H9 (cell line): ENCODE data around the gene RGS8. TPM values are rescaled to one million over a fixed set of nuclear protein-coding genes. Genes with fewer than 3 reads are reported as not detected.

ENCODE experiments used
- DNase-seq: peaks from one replicate; pipeline ENCODE4 v3.0.0-alpha.2; 2017
- H2AFZ ChIP-seq: one replicate; pipeline ENCODE4 v1.6.1; 2013; ENCODE audit warnings: mild to moderate bottlenecking, low read length, control low read depth, moderate library complexity
- H2AK5ac ChIP-seq: 2 replicates; pipeline ENCODE4 v1.6.1; 2013; ENCODE audit warnings: low read length, control low read depth, mixed read lengths; ENCODE audit not compliant: insufficient read length
- H2BK120ac ChIP-seq: one replicate; pipeline ENCODE4 v1.6.1; 2013; ENCODE audit warnings: low read depth, mild to moderate bottlenecking, low read length, control low read depth, inconsistent platforms; ENCODE audit not compliant: poor library complexity, severe bottlenecking
- H2BK12ac ChIP-seq: 2 replicates; pipeline ENCODE4 v1.6.1; 2013; ENCODE audit warnings: low read length, control low read depth, mixed read lengths, low read depth; ENCODE audit not compliant: insufficient read length
- H2BK15ac ChIP-seq: 2 replicates; pipeline ENCODE4 v1.6.1; 2013; ENCODE audit warnings: low read depth, low read length, control low read depth
- H2BK20ac ChIP-seq: one replicate; pipeline ENCODE4 v1.6.1; 2013; ENCODE audit warnings: low read depth, mild to moderate bottlenecking, low read length, control low read depth, inconsistent platforms; ENCODE audit not compliant: poor library complexity, severe bottlenecking
- H2BK5ac ChIP-seq: 2 replicates; pipeline ENCODE4 v1.6.1; 2013; ENCODE audit warnings: low read length, control low read depth, mixed read lengths; ENCODE audit not compliant: insufficient read length
- H3K14ac ChIP-seq: 2 replicates; pipeline ENCODE4 v1.6.1; 2013; ENCODE audit warnings: low read length, control low read depth; ENCODE audit not compliant: insufficient read depth
- H3K18ac ChIP-seq: 2 replicates; pipeline ENCODE4 v1.6.1; 2013; ENCODE audit warnings: low read depth, mild to moderate bottlenecking, mixed read lengths, low read length, control low read depth; ENCODE audit not compliant: insufficient read length
- H3K23ac ChIP-seq: 2 replicates; pipeline ENCODE4 v1.6.1; 2013; ENCODE audit warnings: low read length, control low read depth, mixed read lengths, low read depth; ENCODE audit not compliant: insufficient read length
- H3K23me2 ChIP-seq: 2 replicates; pipeline ENCODE4 v1.6.1; 2013; ENCODE audit warnings: low read depth, mild to moderate bottlenecking, mixed read lengths, low read length, control low read depth; ENCODE audit not compliant: insufficient read length, poor library complexity, severe bottlenecking
- H3K27ac ChIP-seq: 2 replicates; pipeline ENCODE4 v1.5.1; 2013; ENCODE audit warnings: low read length, control low read depth, mixed read lengths, low read depth; ENCODE audit not compliant: insufficient read length
- H3K27me3 ChIP-seq: 2 replicates; pipeline ENCODE4 v1.6.1; 2013; ENCODE audit warnings: low read length, control low read depth, inconsistent platforms; ENCODE audit not compliant: insufficient read depth
- H3K4ac ChIP-seq: 2 replicates; pipeline ENCODE4 v1.6.1; 2013; ENCODE audit warnings: low read depth, mild to moderate bottlenecking, control low read depth, inconsistent platforms, low read length, moderate library complexity
- H3K4me1 ChIP-seq: 2 replicates; pipeline ENCODE4 v1.6.1; 2013; ENCODE audit warnings: low read length, control low read depth, inconsistent platforms; ENCODE audit not compliant: insufficient read depth
- H3K4me2 ChIP-seq: 2 replicates; pipeline ENCODE4 v1.6.1; 2013; ENCODE audit warnings: low read length, control low read depth, mixed read lengths; ENCODE audit not compliant: insufficient read length, insufficient read depth
- H3K56ac ChIP-seq: 2 replicates; pipeline ENCODE4 v1.6.1; 2013; ENCODE audit warnings: low read depth, mild to moderate bottlenecking, mixed read lengths, low read length, control low read depth; ENCODE audit not compliant: insufficient read length
- H3K79me1 ChIP-seq: 2 replicates; pipeline ENCODE4 v1.6.1; 2013; ENCODE audit warnings: low read depth, mild to moderate bottlenecking, moderate library complexity, low read length, control low read depth, inconsistent platforms; ENCODE audit not compliant: insufficient read depth, poor library complexity, severe bottlenecking
- H3K79me2 ChIP-seq: 2 replicates; pipeline ENCODE4 v1.6.1; 2013; ENCODE audit warnings: low read length, control low read depth, inconsistent platforms; ENCODE audit not compliant: insufficient read depth
- H3K9ac ChIP-seq: 2 replicates; pipeline ENCODE4 v1.6.1; 2013; ENCODE audit warnings: low read length, control low read depth, mixed read lengths; ENCODE audit not compliant: insufficient read length; ENCODE audit errors: extremely low read depth
- H3K9me3 ChIP-seq: one replicate; pipeline ENCODE4 v1.6.1; 2013; ENCODE audit warnings: low read depth, low read length, inconsistent platforms; ENCODE audit not compliant: control insufficient read depth
- H3T11ph ChIP-seq: one replicate; pipeline ENCODE4 v1.6.1; 2013; ENCODE audit warnings: mild to moderate bottlenecking, low read length, control low read depth, inconsistent platforms
- H4K20me1 ChIP-seq: one replicate; pipeline ENCODE4 v1.6.1; 2013; ENCODE audit not compliant: control insufficient read depth, insufficient read length, insufficient read depth
- H4K5ac ChIP-seq: 2 replicates; pipeline ENCODE4 v1.6.1; 2013; ENCODE audit warnings: low read depth, mild to moderate bottlenecking, mixed read lengths, low read length, control low read depth; ENCODE audit not compliant: insufficient read length
- H4K8ac ChIP-seq: replicated peaks from 2 replicates; pipeline ENCODE4 v1.6.1; 2013; ENCODE audit warnings: low read length, control low read depth, mixed read lengths, low read depth; ENCODE audit not compliant: insufficient read length
- H4K91ac ChIP-seq: 2 replicates; pipeline ENCODE4 v1.6.1; 2013; ENCODE audit warnings: low read depth, mild to moderate bottlenecking, moderate library complexity, mixed read lengths, low read length, control low read depth; ENCODE audit not compliant: insufficient read length
- H3K27ac Mint-ChIP-seq, 3 experiments: 2 replicates in 2 of 3; 3 replicates in 1 of 3; pipeline ENCODE4 v1.8.0; 2020 to 2021; ENCODE audit warnings: mixed read lengths in 3 of 3, mild to moderate bottlenecking in 1 of 3, moderate library complexity in 1 of 3
- H3K27me3 Mint-ChIP-seq: 2 replicates; pipeline ENCODE4 v1.8.0; 2021; ENCODE audit warnings: low read depth, mild to moderate bottlenecking, moderate library complexity, mixed read lengths
- H3K36me3 Mint-ChIP-seq, 3 experiments: 2 replicates in 2 of 3; 3 replicates in 1 of 3; pipeline ENCODE4 v1.8.0; 2020 to 2021; ENCODE audit warnings: low read depth in 3 of 3, mixed read lengths in 3 of 3; ENCODE audit not compliant: insufficient read depth in 1 of 3
- H3K4me1 Mint-ChIP-seq, 2 experiments: 2 replicates each; pipeline ENCODE4 v1.8.0; 2020; ENCODE audit warnings: mixed read lengths in 2 of 2
- H3K4me3 Mint-ChIP-seq, 2 experiments: 2 replicates in 1 of 2; 3 replicates in 1 of 2; pipeline ENCODE4 v1.8.0; 2020 to 2021; ENCODE audit warnings: mild to moderate bottlenecking in 2 of 2, mixed read lengths in 2 of 2, moderate library complexity in 1 of 2
- H3K9me3 Mint-ChIP-seq, 2 experiments: 2 replicates in 1 of 2; 3 replicates in 1 of 2; pipeline ENCODE4 v1.8.0; 2020; ENCODE audit warnings: mild to moderate bottlenecking in 2 of 2, mixed read lengths in 2 of 2, moderate library complexity in 1 of 2
- WGBS: extraction: QIAGEN DNeasy Blood & Tissue Kit; methylation state at CpG from one replicate; pipeline ENCODE4 v1.1.7; 2013; ENCODE audit warnings: missing lambda C conversion rate, low lambda C conversion rate, mixed read lengths; ENCODE audit not compliant: insufficient read length; ENCODE audit errors: extremely low coverage; 5-methylcytosine and 5-hydroxymethylcytosine counted together
- total RNA-seq: library from RNA; stranded (reverse); gene quantifications from 2 replicates; pipeline ENCODE4 v1.2.1, GENCODE V29; 2021
- TF ChIP-seq, protein P1 (sequence below): fragments of 200-600 bp; sonication (generic); conservative IDR thresholded peaks from 3 replicates; pipeline ENCODE4 v1.8.0; 2021; ENCODE audit warnings: antibody characterized with exemption, mild to moderate bottlenecking

RGS8 gene
- total RNA-seq, 1 experiment from 2014 or later = not detected

GRCh38 chr1:182664296-182664695, 20.1 kb downstream of the RGS8 start:
- Histone ChIP-seq H3K9ac (no peak overlapping the region), H3K9me3 (no peaks in the 10 kb centered on the region), H3K27me3 (no peaks in the 10 kb centered on the region), H3K56ac (no peak overlapping the region), H2BK20ac (no peak overlapping the region), H2BK15ac (no peak overlapping the region), H3K79me2 (no peaks in the 10 kb centered on the region), H4K91ac (no peak overlapping the region), H2AFZ (no peak overlapping the region), H3K14ac (no peak overlapping the region), H2BK12ac (no peak overlapping the region), H3K4me2 (no peak overlapping the region), H3T11ph (no peak overlapping the region), H3K23ac (no peak overlapping the region), H3K4me1 (peaks cover 15% of the 10 kb centered on the region; the same call in 1 of the 2 replicates), H4K20me1 (no peaks in the 10 kb centered on the region), H2AK5ac (no peak overlapping the region), H2BK120ac (no peak overlapping the region), H4K5ac (no peak overlapping the region), H2BK5ac (no peak overlapping the region), H3K18ac (no peak overlapping the region), H3K4ac (no peak overlapping the region), H4K8ac (no peak overlapping the region), H3K79me1 (no peaks in the 10 kb centered on the region), H3K23me2 (peaks cover 4% of the 10 kb centered on the region), H3K27ac (no peak overlapping the region)
- no peak overlapping the region for H3K4me3 Mint-ChIP-seq
- TF ChIP-seq, protein P1, sequence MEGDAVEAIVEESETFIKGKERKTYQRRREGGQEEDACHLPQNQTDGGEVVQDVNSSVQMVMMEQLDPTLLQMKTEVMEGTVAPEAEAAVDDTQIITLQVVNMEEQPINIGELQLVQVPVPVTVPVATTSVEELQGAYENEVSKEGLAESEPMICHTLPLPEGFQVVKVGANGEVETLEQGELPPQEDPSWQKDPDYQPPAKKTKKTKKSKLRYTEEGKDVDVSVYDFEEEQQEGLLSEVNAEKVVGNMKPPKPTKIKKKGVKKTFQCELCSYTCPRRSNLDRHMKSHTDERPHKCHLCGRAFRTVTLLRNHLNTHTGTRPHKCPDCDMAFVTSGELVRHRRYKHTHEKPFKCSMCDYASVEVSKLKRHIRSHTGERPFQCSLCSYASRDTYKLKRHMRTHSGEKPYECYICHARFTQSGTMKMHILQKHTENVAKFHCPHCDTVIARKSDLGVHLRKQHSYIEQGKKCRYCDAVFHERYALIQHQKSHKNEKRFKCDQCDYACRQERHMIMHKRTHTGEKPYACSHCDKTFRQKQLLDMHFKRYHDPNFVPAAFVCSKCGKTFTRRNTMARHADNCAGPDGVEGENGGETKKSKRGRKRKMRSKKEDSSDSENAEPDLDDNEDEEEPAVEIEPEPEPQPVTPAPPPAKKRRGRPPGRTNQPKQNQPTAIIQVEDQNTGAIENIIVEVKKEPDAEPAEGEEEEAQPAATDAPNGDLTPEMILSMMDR = no peak
- peaks cover 24% of the 10 kb centered on the region for H3K27me3 Mint-ChIP-seq
- no CpG with 5 or more reads among the region's 3 CpGs for WGBS
- H3K36me3 Mint-ChIP-seq = no peaks in the 10 kb centered on the region
- H3K9me3 Mint-ChIP-seq = no peaks in the 10 kb centered on the region
- no peak for DNase-seq
- peaks cover 41 to 47% of the 10 kb centered on the region in 2 experiments for H3K4me1 Mint-ChIP-seq
- H3K27ac Mint-ChIP-seq = no peak overlapping the region
